LNCaP clone FGC (cell line): ENCODE measurements around the gene TRIM68.

Experiments used
- DNase-seq: peaks from one replicate; pipeline ENCODE4 v3.0.0-alpha.2; 2011; ENCODE audit warnings: low read depth
- H3K4me3 ChIP-seq: 2 replicates; pipeline ENCODE4 v1.5.1; 2011; ENCODE audit warnings: mild to moderate bottlenecking, low read depth, low read length, control low read depth
- TF ChIP-seq, protein P1 (sequence below): IDR thresholded peaks from 2 replicates; pipeline ENCODE4 v1.5.1; 2012; ENCODE audit warnings: mild to moderate bottlenecking; ENCODE audit not compliant: control insufficient read depth, insufficient read depth; ENCODE audit errors: extremely low read depth

Gene TRIM68

DNA sequence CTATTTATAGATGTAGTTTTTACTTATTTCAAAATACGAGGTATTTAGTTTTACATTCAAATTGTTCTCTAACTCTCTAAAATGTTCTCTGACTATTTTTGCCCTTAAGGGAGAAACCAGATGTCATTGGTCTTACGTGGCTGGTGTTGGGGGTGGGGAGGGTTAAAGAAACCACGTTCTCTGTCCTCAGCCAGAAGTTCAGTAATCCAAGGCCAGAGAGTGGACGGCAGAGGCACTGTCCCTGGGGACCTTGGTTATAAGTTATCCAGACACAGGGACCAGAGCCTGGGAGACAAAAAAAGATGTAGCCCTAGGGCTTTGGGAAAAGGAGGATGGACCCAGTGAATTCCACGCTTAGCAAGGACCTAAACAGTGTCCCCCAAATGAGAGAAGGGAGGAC, 35.0 kb upstream of the TRIM68 start:
- no peak for DNase-seq
- TF ChIP-seq, protein P1, sequence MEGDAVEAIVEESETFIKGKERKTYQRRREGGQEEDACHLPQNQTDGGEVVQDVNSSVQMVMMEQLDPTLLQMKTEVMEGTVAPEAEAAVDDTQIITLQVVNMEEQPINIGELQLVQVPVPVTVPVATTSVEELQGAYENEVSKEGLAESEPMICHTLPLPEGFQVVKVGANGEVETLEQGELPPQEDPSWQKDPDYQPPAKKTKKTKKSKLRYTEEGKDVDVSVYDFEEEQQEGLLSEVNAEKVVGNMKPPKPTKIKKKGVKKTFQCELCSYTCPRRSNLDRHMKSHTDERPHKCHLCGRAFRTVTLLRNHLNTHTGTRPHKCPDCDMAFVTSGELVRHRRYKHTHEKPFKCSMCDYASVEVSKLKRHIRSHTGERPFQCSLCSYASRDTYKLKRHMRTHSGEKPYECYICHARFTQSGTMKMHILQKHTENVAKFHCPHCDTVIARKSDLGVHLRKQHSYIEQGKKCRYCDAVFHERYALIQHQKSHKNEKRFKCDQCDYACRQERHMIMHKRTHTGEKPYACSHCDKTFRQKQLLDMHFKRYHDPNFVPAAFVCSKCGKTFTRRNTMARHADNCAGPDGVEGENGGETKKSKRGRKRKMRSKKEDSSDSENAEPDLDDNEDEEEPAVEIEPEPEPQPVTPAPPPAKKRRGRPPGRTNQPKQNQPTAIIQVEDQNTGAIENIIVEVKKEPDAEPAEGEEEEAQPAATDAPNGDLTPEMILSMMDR = no peak
- no peak overlapping the region for H3K4me3 ChIP-seq

DNA sequence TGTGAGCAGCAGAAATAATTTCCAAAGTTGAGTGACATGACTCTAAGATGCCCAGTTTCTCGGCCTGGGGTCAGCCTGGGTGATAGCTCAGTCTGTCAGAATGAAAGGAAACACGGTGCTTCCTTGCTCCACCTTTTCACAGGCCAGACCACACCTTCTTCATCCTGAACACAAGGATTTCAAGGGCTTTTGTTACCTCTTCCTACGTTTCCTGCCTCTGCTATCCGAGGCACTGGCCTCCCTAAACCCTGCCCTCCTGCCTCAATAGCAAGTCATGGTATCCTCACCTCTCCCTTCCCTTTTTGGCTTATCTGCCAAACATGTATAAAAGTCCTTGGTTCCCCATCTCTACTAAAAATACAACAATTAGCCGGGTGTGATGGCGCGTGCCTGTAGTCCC, 34.0 kb upstream of the TRIM68 start:
- no peak overlapping the region for H3K4me3 ChIP-seq
- TF ChIP-seq, protein P1 = no peak
- no peak for DNase-seq

DNA sequence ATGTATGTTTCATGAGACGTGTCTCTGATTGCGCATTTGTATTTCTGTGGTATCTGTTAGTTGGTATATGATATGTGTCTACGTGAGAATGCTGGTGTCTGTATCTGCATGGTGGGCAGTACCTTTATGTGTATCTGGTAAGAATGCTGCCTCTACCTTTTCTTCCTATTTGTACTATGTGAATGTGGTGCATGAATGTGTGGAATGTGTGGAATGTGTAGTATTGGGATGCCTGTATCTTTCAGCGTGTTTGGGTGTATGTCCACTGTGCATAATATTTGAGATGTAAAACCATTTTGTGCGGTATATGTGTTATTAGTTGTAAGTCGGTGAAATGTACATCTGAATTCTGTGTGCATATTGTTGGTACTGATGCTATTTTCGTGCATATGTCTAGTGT, 33.5 kb upstream of the TRIM68 start:
- no peak for DNase-seq
- TF ChIP-seq, protein P1 = no peak

DNA sequence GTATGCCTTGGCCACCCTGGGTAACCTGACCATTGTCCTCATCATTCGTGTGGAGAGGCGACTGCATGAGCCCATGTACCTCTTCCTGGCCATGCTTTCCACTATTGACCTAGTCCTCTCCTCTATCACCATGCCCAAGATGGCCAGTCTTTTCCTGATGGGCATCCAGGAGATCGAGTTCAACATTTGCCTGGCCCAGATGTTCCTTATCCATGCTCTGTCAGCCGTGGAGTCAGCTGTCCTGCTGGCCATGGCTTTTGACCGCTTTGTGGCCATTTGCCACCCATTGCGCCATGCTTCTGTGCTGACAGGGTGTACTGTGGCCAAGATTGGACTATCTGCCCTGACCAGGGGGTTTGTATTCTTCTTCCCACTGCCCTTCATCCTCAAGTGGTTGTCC, 31.9 kb upstream of the TRIM68 start:
- DNase-seq = no peak

More for the DNA sequence above, 33.5 kb upstream of the TRIM68 start:
- H3K4me3 ChIP-seq = no peak overlapping the region

DNA sequence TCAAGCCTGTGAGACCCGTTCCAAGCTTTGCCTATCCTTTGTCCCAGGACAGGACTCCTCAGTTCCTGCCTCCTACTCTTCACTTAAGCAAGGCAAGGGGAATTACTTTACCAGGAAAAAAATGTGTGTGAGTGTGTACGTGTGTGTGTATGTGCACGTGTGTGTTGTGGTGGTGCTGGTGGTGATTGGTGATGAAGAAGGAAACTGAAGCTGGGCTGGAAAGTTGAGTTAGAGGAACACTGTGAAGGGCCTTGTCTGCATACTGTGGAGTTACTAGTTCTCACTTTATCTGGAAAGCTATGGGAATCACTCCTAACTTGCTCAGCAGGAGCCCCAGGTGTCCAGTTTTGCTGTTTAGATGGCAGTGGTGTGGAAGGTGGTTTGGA, 29.6 kb upstream of the TRIM68 start:
- H3K4me3 ChIP-seq = no peak overlapping the region
- TF ChIP-seq, protein P1 = no peak
- DNase-seq = no peak

More for the DNA sequence above, 31.9 kb upstream of the TRIM68 start:
- TF ChIP-seq, protein P1 = no peak
- no peak overlapping the region for H3K4me3 ChIP-seq

DNA sequence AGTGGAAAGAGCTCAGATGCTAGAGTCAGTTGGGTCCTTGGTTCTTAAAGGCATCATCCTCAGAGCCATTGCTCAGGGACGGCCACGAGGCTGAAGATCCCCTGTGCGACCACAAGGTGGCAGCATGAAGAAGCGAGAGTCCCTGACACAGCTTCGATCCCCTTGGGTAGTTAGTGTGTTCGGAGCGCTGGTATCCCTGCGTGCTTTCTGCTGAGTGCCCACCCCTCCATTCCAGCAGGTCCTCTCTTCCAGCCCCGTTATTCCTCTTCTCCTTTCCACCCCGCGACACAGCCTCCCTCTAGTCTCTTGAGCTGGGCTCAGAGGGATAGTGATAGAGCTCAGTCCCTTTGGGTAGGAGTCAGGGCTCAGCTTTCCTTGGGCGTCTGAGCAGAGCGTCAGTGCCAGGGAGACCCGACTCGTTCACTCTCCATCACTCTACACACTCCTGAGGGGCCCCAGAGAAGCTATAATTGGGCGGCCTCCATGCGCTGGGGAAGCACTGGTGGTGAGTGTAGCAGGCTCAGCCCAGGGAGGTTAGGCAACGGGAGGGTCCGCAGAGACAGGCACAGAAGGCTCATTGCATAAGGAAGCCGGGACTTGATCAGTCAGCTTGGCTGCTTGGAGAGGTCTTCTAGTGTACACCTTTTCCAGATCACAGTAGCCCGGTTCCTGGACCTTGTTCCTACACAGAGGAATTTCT, 29.1 kb upstream of the TRIM68 start, which contains the start of gene OR51D1:
Gene OR51D1 (plus strand): TSS at position 516 of the 700 bp plus-strand sequence. CDS start 2,314 bp downstream, outside the sequence.
- peak; percentile 82 for DNase-seq
- H3K4me3 ChIP-seq = no peak within 1 kb of the TSS

More for the DNA sequence above, 29.1 kb upstream of the TRIM68 start, which contains the start of gene OR51D1:
- TF ChIP-seq, protein P1 = peak; percentile 93
